Measurements from ENCODE around the gene FOXP1. TPM values are rescaled to one million over a fixed set of nuclear protein-coding genes. Genes with fewer than 3 reads are reported as not detected.

The FOXP1 gene
- total and polyA plus RNA-seq, 2 of the 8 experiments (the other 6 are each of a cell fraction or from before 2014, with no cell fraction given): 13.9 to 25.4 TPM

- no peak overlapping the region for H2BK12ac ChIP-seq (ENCODE audit: low read depth, low read length)
- H3K23ac ChIP-seq (ENCODE audit: insufficient read length): no peak overlapping the region
- no peak overlapping the region for H2AK5ac ChIP-seq (ENCODE audit: low read depth, low read length)
- H3K9ac ChIP-seq (replicated peaks in 1 of 4; ENCODE audit: extremely low read depth in 1 of 4, low read depth in 3 of 4, low read length in 3 of 4): no peak overlapping the region
- no peak overlapping the region for H2AFZ ChIP-seq (ENCODE audit: low read length)
- H3K56ac ChIP-seq (replicated peaks; ENCODE audit: insufficient read length, low read depth, low read length): no peak overlapping the region
- no peak overlapping the region for H2BK15ac ChIP-seq (ENCODE audit: low read length)
- no peak overlapping the region for H3K27ac ChIP-seq (ENCODE audit: low read depth, low read length)
- H3K36me3 ChIP-seq (ENCODE audit: control insufficient read depth in 2 of 4, insufficient read depth in 4 of 4, low read length in 3 of 4): no peaks in the 10 kb centered on the region; a peak in 1 of 8 replicates
- no peak overlapping the region for H4K91ac ChIP-seq (replicated peaks; ENCODE audit: insufficient read length, low read length)
- no peaks in the 10 kb centered on the region for H3K27me3 ChIP-seq (replicated peaks in 1 of 4; ENCODE audit: control insufficient read depth in 3 of 4, extremely low read depth in 1 of 4, insufficient read depth in 3 of 4, low read length in 3 of 4)
- peaks cover 4 to 21% (median 11%) of the 10 kb centered on the region in 4 experiments; a peak in 6 of 7 replicates for H3K4me1 ChIP-seq (replicated peaks in 1 of 4; ENCODE audit: control insufficient read depth in 3 of 4, insufficient read depth in 4 of 4, low read length in 3 of 4)
- H3K4me2 ChIP-seq (ENCODE audit: insufficient read depth in 1 of 2, low read depth in 2 of 2, low read length in 2 of 2): no peak overlapping the region
- no peak overlapping the region for H2BK5ac ChIP-seq (ENCODE audit: low read depth, low read length)
- H2BK20ac ChIP-seq (ENCODE audit: low read length): no peak overlapping the region
- POLR2A ChIA-PET (ENCODE audit: partially characterized antibody): no interaction called here
- 95% methylated on average over 1 of the region's 1 CpG; no CpG with 5 or more reads in 1 of the 2 experiments for WGBS, 2 experiments (ENCODE audit: extremely low coverage in 1 of 2, insufficient coverage in 1 of 2, insufficient read length in 1 of 2, insufficient replicate concordance in 2 of 2, low coverage in 1 of 2, low lambda C conversion rate in 2 of 2, missing lambda C conversion rate in 1 of 2)
- H3K18ac ChIP-seq (ENCODE audit: extremely low read depth, low read length): no peak overlapping the region
- H3K23me2 ChIP-seq (ENCODE audit: low read depth, low read length): no peaks in the 10 kb centered on the region; the same call in 1 of the 2 replicates
- H3K9me3 ChIP-seq (ENCODE audit: insufficient read depth in 2 of 2, low read depth in 1 of 2, low read length in 1 of 2): no peaks in the 10 kb centered on the region
- H3K4me3 ChIP-seq (ENCODE audit: extremely low read depth in 1 of 4, insufficient read depth in 2 of 4, low read depth in 3 of 4, low read length in 4 of 4): no peak overlapping the region
- no peak overlapping the region for H4K8ac ChIP-seq (ENCODE audit: extremely low read depth, insufficient read depth, low read length)
- no peak overlapping the region for H4K5ac ChIP-seq (ENCODE audit: insufficient read length, low read depth, low read length)
- no peak for DNase-seq (ENCODE audit: low read depth in 1 of 2, low spot score in 2 of 2)
- CTCF ChIA-PET (ENCODE audit: partially characterized antibody): no interaction called here
- H3K4ac ChIP-seq (replicated peaks; ENCODE audit: insufficient read length, low read depth, low read length): no peak overlapping the region
- no peak overlapping the region for H2BK120ac ChIP-seq (replicated peaks; ENCODE audit: low read depth, low read length)
- H3K14ac ChIP-seq (ENCODE audit: insufficient read length): no peak overlapping the region
- no peaks in the 10 kb centered on the region for H4K20me1 ChIP-seq (replicated peaks in 1 of 2; ENCODE audit: control insufficient read depth in 1 of 2, insufficient read depth in 2 of 2, low read length in 2 of 2)
- TF ChIP-seq ATF2 (IDR thresholded peaks at IDR 0.05; ENCODE audit: low read length) (no peak), SIRT6 (IDR thresholded peaks at IDR 0.05; ENCODE audit: low read length) (no peak), KDM1A (IDR thresholded peaks at IDR 0.05; ENCODE audit: borderline replicate concordance, low read length) (0 out of 2 replicates have a peak, but pooled peaks have one; percentile 39)
- peaks cover 2% of the 10 kb centered on the region; the same call in 1 of the 2 replicates for H3K79me1 ChIP-seq (ENCODE audit: low read depth, low read length)
- no peak for FAIRE-seq
- H3K79me2 ChIP-seq (ENCODE audit: control insufficient read depth in 1 of 2, insufficient read depth in 2 of 2, low read length in 2 of 2): peaks cover 0 to 8% of the 10 kb centered on the region in 2 experiments; a peak in 2 of 4 replicates
Measured at GRCh38 chr3:71125738-71126137, 457.8 kb downstream of the FOXP1 start.

Data from H1 (cell line).